HUDEP-2 (cell line): ENCODE results near the gene LINC01488.

Experiments
- DNase-seq, 76 experiments: peaks; one replicate each; lab custom pipeline; 2025; ENCODE audit not compliant: unreplicated experiment in 76 of 76; lab: John Stamatoyannopoulos, UW

LINC01488 gene

DNA sequence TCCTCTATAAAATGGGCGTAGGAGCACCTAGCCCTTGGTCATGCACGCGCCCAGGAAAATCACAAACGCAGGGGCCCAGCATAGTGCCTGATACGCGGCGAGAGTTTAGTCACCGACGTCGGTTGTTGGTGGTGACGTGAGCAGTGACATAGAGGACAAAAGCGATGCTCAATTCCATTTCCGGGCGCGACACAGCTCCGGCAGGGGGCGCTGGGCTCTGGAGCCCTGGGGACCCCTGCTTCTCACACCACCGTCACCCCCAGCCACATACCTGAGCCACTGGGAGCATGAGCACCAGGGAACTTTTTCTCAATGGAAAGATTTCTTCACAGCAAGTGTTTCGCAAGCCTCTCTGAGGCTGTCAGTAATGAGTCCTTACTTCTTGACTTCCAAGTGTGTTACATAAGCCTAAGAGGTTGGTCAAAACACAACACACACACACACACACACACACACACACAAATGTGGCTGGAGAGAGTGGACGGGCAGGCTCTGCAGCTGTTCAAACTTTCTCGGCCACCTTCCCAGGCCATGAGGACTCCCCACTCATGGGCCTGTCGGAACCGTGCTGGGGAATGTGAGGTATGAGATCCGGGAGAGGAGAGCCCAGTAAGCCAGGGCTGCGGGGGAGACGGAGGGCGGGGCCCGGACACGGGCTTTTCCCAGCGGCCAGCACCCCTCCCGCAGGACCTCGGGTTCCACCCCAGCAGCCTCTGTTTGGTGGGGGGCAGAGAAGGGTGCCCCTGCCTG is 36.9 kb upstream of the LINC01488 start:
- DNase-seq, result peak in 1 of 76 experiments; percentile 7

GRCh38 chr11:69445131-69445470 is 36.4 kb upstream of the LINC01488 start:
- no peak for DNase-seq

- DNase-seq, result no peak
These were observed 35.4 kb upstream of the LINC01488 start for GRCh38 chr11:69446108-69446507.

DNA sequence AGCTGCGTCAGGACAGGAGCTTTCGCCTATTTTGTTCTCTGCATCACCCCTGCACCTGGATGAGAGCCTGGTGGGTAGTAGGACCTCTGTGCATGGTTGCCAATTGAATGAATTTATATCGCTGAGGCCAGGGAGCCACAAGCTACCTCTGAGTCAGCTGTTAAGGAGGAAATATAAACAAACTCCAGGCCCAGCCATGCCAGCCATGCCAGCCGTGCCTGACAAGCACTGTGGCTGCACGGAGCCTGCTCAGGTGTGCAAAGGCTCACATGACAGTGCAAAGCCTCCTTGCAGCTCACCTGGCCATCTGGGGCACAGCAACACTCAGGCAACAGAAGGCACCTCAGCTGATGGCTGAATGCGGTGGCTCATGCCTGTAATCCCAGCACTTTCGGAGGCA is 33.7 kb upstream of the LINC01488 start:
- DNase-seq, result no peak

DNA sequence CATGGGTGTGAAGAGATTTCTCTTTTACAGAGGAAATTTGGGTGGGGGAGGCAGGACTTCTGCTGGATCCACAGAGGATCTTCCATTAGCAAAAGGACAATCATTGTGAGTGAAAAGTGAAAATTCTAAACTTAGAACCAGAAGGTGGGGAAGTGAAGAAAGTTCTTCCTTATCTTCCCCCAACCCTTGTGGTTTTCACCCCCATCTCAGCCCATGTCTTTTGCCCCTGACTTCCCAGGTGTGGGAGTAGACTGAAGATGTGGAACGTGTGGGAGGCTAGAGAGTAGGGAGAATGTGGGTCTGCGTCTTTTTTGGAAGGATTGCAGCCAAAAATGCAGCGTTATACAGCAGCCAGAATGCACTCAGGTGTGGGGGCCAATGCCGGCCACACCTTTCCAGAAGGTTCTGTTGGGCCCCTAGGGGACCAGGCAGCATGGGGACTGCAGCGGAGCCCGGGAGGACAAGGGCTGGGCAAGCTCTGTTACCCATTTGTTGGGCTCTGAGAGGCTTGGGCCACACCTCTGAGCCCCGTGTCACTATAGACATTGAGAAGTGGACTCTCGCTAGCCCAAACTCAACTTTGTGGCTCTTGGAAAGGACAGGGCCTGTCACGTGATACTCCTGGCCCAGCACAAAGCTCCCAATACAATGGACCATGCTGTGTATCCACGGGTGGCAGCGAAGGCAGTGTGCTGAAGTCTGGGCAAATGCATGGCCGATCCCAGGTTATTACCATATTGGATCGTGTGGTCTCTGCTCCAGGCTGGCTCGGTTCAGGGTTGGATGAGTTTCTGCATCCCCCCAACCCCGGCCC is 32.8 kb upstream of the LINC01488 start:
- no peak for DNase-seq

GRCh38 chr11:69449320-69450063 is 32.0 kb upstream of the LINC01488 start:
- peak in 70 of 76 experiments; percentile 8 to 81 (median 58) for DNase-seq

DNA sequence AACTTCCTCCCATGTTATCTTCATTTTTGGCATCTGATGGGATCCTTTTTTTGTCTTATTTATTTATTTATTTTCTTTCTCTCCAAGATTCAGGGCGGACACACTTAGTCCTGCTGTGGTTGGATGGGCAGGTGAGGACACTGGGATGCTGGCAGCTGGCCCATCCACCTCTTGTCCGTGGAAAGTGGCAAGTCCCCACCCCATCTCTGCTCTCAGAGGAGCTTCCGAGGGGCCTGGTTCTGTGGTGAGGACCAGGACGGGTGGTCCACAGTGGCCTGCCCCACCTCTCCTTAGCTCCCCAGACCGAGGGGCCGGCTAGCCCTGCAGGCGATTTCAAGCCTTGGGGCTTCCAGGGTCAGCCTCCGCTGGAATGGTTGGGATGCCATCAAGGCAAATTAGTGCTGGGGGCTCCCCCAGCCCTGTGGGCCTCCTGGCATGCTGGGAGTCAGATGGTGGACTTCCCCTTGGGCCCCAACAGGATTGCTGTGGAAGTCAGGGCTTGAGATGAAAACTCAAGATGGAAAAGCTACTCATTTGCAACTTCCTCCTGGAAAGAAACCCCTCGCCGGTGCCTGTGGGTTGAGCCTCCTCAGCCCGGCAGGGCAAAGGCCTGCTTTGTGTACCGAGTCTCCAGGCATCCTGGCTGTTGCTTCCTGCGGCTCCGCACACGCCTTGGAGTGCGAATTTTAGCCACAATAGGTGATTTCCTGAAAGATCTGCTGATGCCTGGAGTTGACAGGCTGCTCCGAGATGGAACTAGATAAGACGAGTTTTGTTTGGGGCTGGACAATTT is 31.2 kb upstream of the LINC01488 start:
- DNase-seq, result no peak

GRCh38 chr11:69450857-69451220 is 30.6 kb upstream of the LINC01488 start:
- no peak for DNase-seq

- no peak for DNase-seq
These were observed 30.2 kb upstream of the LINC01488 start for GRCh38 chr11:69451289-69451688.

DNA sequence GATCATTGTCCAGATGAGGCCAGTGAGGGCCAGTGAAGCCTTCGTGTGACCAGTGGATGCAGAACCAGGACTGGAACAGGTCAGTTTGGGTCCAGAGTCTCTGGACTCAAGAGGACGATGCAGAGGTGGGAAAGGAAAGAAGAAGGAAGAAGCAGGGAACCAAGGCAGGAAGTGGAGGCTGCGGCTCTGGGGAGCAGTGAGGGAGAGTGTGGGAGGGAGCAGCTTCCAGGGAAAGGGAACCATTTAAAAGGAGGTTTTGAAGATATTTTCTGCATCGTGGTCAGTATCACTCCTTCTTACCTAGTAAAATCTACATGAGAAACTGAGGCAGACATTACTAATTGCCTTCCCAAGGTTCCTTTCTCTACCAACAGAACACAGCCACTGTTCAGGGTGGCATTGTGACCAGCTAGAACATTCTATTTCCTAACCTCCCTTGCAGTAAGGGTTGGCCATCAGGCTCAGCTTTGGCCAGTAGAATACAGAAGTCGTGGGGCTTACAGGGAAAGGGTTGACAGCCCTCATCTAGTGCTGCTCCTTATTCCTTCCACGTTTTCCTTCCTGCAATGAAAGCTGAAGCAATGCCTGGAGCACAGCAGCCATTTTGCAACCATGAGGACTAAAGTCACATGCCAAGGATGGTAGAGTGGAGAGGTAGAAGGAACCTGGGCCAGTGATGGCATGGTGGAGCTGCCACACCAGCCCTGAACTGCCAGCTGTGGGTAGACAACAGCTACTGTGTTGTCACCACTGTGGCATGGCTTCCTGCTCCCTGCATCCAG is 29.1 kb upstream of the LINC01488 start:
- DNase-seq, result no peak

GRCh38 chr11:69453151-69453550 is 28.3 kb upstream of the LINC01488 start:
- no peak for DNase-seq

DNA sequence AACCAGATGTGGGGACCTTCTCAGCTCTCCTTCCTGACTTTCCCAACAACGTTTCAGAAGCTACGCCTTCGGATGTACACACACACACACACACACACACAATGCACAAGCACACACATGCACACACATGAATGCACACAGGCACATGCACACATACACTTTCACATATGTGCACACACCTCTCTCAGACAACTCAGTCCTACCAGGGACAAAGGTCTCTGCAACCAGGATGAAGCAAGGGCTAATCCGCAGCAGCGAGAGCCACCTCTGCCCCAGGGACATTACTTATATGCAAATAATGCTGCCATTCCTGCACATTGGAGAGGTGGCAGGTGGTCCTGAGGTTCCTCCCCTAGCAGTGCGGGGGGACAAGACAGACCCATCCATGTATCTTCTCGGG is 27.4 kb upstream of the LINC01488 start:
- no peak for DNase-seq

DNA sequence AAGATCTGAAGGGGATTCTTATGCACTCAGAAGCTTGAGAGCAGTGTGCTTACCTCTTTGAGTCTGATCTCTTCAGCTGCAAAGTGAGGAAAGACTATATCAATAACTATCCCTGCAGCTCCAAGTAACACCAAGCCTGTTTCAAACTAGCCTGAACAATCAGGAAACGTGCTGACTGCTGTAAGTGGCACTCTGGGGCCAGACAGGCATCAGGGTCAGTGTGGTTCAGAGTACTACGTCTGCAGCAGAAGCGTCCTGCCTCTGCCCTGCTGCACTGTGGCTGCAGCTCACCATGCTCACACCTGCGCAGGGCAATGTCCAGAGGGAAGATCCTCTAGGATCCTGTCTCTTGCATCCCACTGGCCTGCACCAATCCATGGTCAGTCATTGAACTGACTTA is 25.5 kb upstream of the LINC01488 start:
- no peak for DNase-seq

DNA sequence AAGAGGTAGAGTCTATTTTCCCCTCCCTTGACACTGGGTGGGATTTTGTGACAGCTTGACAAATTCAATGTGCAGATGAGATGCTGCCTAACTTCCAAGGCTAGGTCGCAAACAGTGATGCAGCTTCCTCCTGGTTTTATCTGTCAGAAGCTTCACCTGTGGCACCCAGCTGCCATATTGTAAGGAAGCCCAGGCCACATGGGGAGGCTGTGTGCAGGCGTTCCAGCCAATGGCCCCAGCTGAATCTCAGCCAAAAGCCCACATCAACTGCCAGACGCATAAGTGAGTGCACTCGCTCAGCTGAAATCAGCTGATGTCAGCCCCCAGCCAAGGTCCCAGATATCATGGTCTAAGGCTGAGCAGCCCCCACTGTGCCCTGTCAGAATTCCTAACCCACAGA is 24.8 kb upstream of the LINC01488 start:
- no peak for DNase-seq

DNA sequence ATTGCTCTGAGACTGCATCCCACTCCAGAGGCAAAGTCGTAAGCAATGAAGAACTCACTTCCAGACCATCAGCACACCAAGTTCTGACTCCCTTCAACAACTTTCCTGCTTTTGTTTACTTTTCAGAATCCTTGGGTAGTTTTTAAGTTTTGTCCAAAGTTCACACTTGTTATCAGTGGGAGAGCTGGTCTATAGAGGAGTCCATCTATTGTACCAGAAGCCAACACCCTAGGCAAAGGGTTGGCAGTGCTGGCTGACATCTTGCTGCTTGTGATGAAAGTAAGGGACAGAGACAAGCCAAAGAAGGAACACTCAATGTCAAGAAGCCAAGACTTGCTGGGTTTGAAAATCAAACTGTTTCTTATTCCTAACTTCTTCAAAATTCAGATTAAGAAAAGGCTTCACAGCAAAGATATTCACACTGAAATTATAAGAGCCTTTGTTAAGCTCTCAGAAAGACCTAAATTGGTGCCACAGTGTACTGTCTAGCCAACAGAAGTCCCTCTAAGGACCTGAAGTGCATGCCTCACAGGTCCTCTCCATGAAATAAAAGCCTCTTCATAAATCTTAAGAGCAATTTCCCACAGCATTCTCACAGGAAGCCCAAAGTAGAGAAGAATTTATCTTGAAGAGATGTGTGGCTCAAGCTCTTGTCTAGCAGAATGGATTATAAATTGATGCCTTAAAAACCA is 21.5 kb upstream of the LINC01488 start:
- DNase-seq, result no peak

DNA sequence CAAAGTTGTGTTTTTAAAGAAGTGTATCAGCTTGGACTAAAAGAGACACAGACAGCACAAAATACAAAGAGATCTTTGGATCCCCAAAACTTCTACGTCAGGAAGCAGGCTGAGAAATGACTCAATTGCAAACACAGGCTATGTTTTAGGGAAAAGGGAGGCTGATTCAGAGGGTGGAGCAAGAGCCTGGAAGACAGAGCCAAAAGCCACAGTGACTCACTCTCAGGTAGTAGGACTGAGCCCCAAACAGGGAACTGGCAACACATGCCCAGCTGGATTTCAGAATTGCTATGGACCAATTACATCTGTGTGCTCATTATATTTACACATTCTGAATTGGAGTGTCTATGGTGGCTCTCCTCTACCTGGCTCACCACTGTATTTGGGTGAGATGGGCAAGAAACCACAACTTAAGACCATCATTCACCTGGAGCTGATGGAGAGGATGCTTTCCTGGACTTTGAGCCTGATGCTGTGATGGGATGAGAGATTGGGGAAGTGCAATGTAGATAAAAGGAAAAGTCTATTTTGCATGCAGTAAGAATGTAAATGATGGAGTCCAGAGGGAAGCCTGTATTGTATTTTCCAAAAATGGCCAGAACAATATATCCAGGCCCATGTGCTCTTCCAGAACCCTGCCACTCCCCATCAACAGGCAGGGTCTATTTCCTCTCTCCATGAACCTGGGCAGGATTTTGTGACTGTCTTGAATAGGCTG is 20.8 kb upstream of the LINC01488 start:
- DNase-seq, result no peak

GRCh38 chr11:69461272-69461962 is 20.0 kb upstream of the LINC01488 start:
- DNase-seq, result no peak
